HG03135 (cell line): Measurements from ENCODE around the gene LCN9.

Experiments
- ATAC-seq: cut with Tn5 transposase; IDR thresholded peaks from one replicate; pipeline ENCODE4 v1.9.1; 2021; ENCODE audit warnings: mild to moderate bottlenecking, moderate library complexity; ENCODE audit not compliant: unreplicated experiment

Gene LCN9

DNA sequence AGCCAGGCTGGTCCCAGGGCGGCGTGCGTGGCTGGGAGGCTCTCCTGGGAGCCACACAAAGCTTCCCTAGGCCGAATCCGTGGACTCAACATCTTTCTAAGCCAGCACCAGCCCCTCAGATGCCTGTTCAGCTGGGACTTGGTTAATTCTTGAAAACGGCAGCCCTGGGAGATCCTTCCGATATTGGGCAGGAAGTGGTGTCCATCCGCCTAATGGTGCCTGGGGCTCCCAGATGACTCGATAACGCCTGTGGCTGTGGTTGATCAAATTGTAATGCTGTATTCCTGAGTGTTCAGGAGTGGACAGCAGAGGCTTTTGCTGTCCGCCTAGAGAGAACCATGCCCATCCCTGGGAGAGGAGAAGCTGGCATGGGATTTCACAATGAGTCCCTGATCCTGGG is 52.9 kb downstream of the LCN9 start:
- ATAC-seq, result no peak
